GM12873 (cell line): Measurements from ENCODE around the gene PHYH.

ENCODE experiments used
- TF ChIP-seq, protein P1 (sequence below): IDR thresholded peaks from 2 replicates; pipeline ENCODE4 v1.5.1; 2012; ENCODE audit warnings: low read depth, mild to moderate bottlenecking, moderate library complexity, low read length, control low read depth; ENCODE audit not compliant: insufficient read depth; ENCODE audit errors: missing control alignments

Gene PHYH

DNA sequence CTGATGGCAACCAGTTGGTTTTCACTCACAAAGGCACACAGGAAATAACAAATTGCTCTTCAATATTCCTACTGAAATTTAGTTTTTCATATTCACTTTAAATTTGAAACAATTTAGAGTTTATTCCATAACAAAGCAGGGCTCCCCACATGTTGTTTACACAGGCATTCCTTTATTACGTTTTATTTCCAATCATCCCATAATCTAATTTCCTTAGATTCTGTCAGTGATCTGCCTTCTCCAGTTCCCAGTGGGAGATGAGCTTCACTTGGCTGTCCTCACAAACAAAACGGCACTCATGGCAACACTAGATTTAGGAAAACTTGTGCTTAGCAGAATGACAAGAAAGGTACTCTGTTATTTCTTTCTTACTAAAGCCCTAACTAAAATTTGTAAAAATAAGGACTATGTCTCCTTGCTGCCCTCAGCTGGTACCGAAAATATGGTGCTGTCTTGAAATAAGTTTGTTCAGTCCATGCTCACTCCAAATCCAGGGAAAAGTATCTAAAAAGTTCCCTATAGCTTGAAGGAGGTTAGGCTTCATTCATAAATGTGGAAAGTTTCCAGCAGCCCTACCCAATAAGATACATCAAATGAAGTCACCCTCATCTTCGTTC, 23.0 kb downstream of the PHYH start:
- TF ChIP-seq, protein P1, sequence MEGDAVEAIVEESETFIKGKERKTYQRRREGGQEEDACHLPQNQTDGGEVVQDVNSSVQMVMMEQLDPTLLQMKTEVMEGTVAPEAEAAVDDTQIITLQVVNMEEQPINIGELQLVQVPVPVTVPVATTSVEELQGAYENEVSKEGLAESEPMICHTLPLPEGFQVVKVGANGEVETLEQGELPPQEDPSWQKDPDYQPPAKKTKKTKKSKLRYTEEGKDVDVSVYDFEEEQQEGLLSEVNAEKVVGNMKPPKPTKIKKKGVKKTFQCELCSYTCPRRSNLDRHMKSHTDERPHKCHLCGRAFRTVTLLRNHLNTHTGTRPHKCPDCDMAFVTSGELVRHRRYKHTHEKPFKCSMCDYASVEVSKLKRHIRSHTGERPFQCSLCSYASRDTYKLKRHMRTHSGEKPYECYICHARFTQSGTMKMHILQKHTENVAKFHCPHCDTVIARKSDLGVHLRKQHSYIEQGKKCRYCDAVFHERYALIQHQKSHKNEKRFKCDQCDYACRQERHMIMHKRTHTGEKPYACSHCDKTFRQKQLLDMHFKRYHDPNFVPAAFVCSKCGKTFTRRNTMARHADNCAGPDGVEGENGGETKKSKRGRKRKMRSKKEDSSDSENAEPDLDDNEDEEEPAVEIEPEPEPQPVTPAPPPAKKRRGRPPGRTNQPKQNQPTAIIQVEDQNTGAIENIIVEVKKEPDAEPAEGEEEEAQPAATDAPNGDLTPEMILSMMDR, result no peak

DNA sequence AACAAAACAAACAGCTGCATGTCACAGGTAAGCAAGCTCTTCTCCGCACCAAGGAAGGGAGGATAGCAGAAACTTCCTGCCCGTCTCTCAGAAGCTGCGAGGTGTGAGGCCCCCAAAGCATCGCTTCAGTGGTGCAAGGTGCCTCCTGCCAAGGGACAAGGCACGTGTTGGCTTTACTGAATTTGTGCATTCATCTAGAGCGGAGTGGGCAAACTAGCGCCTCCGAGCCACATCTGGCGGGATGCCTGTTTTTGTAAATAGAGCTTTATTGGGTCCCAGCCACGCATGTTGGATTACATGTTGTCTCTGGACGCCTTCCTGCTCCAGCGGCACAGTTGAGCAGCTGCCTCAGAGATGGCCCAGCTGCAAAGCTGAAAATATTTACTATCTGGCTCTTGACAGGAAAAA, 27.7 kb downstream of the PHYH start:
- TF ChIP-seq, protein P1, result no peak

DNA sequence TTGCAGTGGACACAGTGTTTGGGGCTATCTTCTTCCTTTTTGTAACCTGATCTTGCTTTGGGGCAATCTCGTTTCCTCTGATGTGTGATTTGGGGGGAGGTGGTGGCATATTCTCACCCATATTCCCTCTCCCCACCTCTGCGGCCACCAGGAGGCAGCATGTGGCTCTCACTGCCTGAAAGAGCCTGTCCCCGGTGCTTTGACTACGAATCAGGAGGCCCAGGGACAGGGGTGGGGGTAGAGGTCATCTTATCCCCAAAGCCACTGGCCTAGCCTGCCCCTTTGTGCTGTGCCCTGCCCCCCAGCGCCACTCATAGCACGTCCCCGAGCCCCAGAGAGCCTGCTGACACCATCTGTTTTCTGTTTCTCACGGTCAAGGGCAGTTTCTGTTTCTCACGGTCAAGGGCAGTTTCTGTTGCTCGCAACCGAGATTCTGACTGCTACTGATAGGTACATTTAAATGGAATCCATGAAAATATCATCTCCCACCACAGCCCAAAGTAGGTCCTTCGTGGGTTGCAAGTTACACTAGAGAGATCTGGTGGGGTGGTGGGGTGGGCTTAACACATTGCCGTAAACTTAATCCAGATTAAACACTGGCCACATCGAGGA, 28.2 kb downstream of the PHYH start:
- TF ChIP-seq, protein P1, result peak; percentile 76

DNA sequence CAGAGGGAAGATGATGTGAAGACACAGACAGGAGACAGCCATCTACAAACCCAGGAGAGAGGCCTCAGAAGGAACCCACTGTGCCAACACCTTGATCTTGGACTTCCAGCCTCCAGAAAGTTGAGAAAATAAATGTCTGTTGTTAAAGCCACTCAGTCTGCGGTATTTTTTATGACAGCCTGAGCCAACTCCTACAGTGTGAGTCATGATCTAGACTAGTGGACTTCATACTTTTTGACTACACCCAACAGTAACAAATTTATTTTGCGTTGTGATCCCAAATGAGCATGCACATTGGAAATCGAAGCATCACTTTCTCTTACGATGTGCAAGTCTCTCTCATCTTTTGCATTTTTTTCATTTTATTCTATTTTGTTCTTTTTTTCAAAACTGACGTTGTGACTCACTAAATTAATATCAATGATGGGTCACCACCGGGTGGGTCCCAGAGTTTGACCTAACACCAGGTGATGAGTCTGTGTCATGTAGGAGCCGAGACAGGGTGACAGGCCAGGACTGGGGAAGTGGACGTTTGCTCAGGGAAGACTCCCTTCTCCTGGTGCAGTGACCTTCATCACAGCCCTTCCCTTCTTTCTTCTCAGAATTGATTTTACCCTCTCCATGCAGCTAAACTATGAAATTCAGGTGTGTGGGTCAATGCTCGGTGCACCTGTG, 28.9 kb downstream of the PHYH start:
- TF ChIP-seq, protein P1, result no peak

DNA sequence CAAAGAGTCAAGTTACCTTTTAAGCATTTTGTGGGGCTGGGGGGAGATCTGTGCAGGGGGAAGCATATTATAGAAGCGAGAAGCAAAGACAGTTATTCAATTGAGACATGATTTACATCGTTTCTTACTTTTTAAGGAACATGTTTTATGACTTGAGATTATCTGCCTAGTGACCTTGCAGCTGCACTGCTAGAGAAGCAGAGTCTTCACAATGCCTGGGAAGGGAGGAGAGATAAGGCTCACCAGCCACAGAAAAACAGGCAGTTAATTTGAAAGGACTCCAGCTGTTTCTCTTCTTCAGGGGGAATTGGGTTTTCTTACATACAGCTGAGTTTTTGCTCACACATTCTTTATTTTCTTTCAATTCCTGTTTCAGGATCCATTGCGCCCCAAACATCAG, 31.0 kb downstream of the PHYH start:
- TF ChIP-seq, protein P1, result no peak

DNA sequence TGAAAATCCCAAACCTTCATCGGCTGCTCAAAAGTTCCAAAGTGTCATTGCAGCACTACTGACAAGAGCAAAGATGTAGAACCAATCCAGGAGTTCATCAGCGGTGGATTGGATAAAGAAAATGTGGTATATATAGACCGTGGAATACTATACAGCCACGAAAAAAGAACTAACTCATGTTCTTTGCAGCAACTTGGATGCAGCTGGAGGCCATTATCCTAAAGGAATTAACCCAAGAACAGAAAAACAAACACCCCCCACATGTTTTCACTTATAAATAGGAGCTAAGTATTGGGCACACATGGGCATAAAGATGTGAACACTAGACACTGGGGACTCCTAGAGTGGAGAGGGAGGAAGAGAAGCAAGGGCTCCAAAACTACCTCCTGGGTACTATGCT, 31.6 kb downstream of the PHYH start:
- TF ChIP-seq, protein P1, result no peak

DNA sequence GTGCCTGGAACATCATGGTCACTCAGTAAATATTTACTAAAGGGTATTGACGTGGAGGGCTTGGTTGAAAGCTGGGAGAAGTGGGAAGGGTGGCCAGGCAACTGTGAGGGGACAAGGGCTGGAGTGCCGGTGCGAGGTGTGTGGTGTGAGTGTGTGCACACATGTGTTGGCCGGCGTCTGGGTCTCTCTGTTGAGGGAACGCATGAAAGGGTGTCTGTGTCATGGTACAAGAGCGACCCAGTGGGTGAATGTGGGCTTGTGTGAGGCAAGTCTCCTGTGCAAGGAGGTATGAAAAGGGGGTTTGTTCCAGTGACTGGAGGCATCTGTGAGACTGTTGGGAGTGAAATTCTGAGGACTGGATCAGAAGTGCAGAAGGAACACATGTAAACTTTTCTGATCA, 36.3 kb downstream of the PHYH start:
- TF ChIP-seq, protein P1, result no peak
